NCI-H1694 treated with DMSO at 0.1 percent for 48 hours (cell line): ENCODE data around the gene PLA1A.

ENCODE experiments used
- DNase-seq: peaks from one replicate; lab custom pipeline; 2025; lab: John Stamatoyannopoulos, UW

The PLA1A gene

GRCh38 chr3:119637679-119638477, 40.2 kb downstream of the PLA1A start:
- DNase-seq: no peak

- DNase-seq: no peak
Observed at GRCh38 chr3:119639494-119640350, 42.0 kb downstream of the PLA1A start.

GRCh38 chr3:119641416-119641815, 43.7 kb downstream of the PLA1A start:
- DNase-seq: no peak

DNA sequence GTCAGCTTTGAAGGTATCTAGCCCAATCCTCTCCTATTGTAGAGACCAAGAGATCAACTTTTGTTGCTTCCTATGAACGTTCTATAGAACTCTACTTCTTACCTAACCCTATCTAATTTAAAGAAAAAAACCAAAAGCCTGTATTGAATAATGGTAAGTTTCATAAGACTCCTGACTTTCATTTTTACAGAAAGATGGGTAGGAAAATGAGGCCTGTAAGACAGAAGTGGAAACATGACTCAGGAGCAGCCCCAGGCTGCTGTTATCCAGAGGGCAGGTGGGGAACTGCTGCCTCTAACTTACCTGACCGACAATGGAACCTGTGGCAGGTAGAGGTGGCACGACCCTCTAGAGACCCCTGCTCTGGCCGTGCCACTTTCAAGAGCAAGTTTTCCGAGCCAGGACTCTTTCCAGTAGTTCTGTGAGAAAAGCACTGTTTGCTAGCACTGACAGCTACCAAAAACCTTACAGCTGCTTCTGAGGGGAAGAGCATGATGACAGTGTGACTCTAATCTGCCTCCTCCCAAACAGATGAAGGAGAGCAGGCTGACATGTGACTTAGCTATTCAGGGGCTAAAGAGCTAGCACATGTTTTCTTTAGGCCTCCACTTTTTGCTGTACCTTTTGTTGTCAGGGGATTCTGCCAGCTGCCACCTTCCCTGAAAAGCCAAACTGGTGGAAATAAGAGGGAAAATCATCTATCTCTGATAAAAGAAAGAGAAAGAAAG, 45.2 kb downstream of the PLA1A start:
- no peak for DNase-seq

DNA sequence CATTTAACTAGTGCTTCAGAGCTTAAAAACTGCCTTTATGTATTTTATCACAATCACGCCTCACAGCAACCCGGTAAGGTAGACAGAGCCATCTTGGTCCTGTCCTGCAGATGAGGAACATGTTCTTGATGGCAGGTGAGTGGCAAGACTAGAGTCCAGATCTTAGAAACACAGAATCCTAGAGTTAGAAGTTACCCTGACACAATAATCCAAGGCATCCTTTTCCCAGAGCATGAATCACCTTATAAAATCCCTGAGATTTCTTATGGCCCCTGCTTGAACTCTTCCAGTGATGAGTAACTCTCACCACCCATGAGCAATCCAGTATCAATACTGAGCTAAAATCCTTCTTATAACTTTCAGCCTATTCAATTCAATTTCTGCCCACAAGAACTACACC, 45.8 kb downstream of the PLA1A start:
- no peak for DNase-seq

DNA sequence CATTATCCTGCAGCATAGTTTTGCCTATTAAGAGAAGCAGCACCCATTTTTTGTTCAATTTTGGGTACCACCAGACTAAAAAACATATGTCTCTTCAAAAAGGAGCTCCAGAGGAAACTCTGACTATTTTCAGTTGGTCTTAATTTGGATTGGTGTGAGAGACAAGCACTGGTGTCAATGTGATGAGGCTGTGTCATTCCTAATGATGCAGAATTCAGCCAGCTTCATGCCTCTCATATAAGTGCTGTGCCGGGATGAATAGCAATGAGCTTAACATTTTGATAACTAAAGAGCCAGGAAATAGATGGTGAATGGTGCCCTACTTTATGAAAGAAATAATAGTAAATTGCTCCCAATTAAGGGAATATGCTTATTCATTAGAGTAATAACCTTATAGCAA, 46.8 kb downstream of the PLA1A start:
- DNase-seq: no peak

DNA sequence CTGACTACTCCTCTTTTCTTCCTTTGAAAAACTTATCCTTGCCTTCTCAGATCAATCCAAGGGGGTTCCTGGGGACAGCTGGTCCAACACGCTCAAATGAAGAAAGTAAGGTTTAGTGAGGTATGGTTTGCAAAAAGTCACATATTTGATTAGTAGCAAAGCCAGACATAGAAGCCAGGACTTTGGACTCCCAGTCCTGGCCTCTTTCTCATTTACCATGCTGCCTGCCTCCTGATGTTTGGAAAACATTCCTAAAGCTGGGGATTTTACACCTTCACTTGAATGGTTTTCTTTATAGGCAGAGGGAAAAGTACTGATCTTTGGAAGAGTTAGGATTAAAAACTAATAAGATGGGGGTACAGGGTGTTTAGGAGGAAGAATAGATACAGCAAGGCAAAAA, 48.1 kb downstream of the PLA1A start:
- no peak for DNase-seq

- no peak for DNase-seq
Observed at GRCh38 chr3:119647171-119647570, 49.5 kb downstream of the PLA1A start.

DNA sequence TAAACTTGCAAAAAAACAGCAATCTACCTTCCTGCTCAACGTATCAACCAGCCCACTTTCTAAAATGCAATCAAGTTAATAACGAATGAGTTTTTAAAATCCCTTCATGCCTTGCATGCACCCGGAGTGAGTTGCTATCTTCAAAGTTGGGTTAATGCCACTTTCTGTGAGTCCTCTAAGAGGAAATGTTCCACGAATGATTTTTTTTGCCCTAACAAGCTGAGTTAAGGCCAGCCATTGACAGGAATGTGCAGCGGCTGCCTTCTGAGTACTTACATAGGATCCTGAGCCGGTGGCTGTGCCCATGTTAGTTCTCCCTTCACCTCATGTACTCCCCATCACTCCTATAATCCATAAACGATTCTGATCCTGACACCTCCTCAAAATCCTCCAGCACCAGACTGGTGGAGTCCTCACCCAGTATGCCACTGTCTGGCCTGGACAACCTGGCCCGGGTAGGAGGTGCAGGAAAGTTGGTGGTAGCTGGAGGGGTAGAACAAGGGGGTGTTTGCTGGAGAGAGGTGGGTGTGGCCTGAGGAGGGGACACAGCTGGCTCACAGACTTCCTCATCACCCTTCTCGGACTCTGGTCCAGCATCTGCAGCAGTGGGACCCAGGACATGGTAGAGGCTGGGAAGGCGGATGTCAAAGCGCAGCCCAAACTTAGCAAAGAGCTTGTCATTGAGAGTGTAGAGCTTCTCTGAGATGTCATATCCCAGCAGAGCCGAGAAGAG, 50.3 kb downstream of the PLA1A start:
- DNase-seq: no peak

GRCh38 chr3:119649761-119650160, 52.1 kb downstream of the PLA1A start:
- no peak for DNase-seq

DNA sequence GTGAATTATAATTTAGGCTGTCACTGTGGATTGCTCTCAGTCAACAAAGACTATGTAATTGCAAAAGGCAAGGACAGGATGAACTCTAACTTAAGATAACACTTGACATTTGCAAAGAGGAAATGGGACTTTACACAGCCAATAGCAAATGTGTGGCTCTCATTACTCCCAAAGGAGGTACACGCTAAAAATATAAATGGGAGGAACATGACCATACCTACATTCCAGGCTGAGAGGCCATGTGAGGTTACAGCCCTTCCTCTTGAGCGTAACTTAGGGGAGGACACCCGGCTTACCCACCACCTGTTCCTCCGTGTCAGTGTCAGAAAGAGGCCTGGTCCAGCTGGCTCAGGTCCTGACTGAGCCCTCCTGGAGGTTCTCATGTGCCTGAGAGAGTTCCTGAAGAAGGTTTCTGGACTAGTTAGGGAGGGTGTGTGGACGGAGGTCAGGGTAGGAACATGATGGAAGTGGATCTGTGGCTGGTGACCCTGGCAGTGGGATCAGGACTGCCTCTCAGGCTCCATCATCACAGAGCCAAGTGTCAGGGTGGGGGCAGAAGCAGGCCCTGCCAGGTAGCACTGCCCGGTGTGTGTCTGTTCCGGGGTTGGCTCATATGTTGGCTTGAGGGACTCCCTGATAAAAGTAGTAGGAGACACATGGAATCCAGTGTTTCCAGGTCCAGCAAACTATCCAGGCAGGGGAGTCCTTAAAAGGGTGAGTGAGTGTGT, 54.8 kb downstream of the PLA1A start:
- no peak for DNase-seq

DNA sequence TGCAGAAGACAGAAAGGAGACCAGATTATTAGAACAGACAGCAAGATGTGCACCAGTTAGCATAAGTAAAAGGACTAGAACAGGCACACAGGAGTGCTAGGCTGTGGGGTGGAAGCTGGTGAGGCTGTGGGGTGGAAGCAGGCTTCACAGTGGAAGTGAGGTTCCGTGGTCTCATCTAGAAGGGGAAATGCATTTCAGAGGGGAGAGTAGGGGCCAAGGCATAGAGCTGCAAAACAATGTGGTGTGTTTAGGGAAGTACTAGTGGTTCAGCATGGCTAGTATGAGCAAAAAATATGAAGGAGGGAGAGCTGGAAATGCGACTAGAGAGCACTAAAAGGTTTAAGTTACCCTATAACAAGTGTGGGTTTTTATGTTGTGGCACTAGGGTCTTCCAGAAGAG, 56.2 kb downstream of the PLA1A start:
- DNase-seq: no peak

DNA sequence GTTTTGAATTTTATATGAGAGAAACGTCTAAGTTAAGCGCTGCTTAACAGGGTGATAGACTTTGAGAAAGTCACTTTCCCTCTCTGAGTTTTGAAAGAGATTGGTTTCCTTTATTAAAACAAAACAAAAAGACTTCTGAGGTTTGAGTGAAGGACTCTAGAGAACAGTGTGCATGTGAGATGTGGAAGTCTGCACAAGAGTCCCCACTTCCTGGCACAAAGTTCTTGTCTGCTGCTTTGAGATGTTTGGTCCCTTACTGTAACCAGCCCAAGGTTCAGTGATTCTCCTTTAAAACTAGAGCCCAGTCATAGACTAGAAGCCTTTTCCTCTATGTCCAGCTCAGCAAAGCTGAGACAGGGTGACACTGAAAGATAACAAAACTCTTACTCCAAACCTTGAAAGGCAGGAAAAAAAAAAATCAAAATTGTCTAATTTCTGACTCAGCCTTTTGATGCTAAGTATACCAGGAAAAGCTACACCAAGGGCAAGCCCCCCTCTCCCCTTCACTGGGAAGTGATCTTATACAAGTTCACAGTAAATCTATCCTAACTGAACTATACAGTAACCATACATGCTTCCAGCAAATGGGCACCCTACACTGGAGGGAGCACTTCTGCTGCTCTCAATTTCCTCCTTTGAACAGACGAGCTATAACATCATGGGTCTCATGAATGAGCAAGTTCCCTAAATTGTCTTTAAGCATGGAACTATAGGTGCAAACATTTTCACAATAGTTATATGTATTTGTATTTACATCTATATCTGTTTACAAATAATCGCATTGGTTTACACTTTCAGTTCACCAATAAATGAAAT, 60.4 kb downstream of the PLA1A start:
- DNase-seq: no peak

GRCh38 chr3:119658994-119659393, 61.3 kb downstream of the PLA1A start:
- no peak for DNase-seq

GRCh38 chr3:119659606-119660291, 62.1 kb downstream of the PLA1A start:
- DNase-seq: no peak

- no peak for DNase-seq
Observed at GRCh38 chr3:119660474-119661440, 63.1 kb downstream of the PLA1A start, which contains the start of gene POPDC2. Gene POPDC2, minus strand, starts transcription at chr3:119660589. Its CDS starts 166 bp downstream, at chr3:119660423.

DNA sequence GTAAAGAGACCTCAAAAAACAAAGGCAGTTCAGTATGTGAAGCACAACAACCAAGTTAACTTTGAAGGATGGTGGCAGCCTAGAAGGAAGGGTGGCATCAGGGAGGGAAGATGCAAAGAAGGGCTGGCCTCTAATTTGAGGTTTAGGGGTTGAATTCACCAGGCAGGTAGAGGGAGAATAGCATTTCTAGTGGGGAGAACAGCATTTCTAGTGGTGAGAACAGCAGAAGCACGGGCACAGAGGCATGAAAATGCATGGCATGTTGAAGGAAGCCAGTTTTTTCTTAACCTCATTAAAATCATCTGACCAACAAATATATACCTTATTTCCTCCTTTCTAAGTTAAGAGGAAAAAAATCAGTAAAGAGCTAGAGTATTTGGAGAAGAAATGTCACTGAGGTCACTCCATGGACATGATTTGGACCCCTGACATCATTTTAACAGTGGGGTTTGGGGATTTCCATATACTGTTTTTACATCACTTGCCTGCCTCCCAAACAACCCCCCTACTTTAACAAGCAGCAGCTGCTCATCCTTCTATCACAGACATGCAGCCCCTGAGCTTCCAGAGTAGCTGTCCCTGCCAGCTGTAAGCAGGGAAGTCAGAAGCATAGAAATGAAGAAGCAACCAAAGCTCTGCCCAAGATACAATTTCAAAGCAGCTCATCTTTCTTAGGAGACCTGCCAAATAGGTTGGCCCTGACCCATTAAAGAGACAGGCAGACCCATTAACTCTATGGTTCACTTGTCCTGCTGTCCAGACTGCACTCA, 65.1 kb downstream of the PLA1A start:
- no peak for DNase-seq

DNA sequence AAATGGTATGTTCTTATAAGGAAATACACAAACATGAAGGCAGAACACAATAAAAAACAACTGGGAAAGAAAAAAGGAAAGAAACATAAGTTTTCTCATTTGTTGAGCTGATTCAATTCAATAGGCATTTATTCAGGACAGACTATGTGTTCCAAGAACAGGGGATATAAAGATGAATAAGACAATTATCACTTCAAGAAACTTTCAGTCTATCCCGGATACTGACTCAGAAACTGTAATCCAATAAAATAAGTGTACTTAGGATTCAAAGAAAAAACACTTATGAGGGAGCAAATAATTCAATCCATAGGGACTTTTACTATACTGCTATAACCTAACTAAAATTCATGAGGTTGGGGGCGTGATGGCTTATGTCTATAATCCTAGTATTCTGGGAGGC, 66.2 kb downstream of the PLA1A start:
- no peak for DNase-seq
